Stimulated activated CD4-positive, alpha-beta T cell treated with anti-CD3 and anti-CD28 coated beads, Interleukin-2, amount 100 ng/mL, for 4 hours (primary cell): Measurements from ENCODE around the gene PRPH.

Source experiments
- DNase-seq: peaks from one replicate; pipeline ENCODE4 v3.0.0-alpha.2; 2020; ENCODE audit warnings: low read depth

Gene PRPH

GRCh38 chr12:49345825-49346658 is 51.1 kb downstream of the PRPH start:
- DNase-seq: no peak

- no peak for DNase-seq
Measured at GRCh38 chr12:49346659-49347310, 51.8 kb downstream of the PRPH start, which contains the start of gene DNAJC22. DNAJC22 (plus strand) TSS chr12:49346888; CDS start chr12:49348873, 1,985 bp downstream.

- DNase-seq: peak; percentile 62
Measured at GRCh38 chr12:49347311-49348193, 52.6 kb downstream of the PRPH start.
